AG20443 (cell line): Measurements from ENCODE around the gene IGSF21.

Source experiments
- DNase-seq: peaks from one replicate; pipeline ENCODE4 v3.0.0; 2012; ENCODE audit warnings: low spot score, mixed read lengths

The IGSF21 gene

GRCh38 chr1:18422076-18422777, 314.6 kb downstream of the IGSF21 start:
- no peak for DNase-seq

DNA sequence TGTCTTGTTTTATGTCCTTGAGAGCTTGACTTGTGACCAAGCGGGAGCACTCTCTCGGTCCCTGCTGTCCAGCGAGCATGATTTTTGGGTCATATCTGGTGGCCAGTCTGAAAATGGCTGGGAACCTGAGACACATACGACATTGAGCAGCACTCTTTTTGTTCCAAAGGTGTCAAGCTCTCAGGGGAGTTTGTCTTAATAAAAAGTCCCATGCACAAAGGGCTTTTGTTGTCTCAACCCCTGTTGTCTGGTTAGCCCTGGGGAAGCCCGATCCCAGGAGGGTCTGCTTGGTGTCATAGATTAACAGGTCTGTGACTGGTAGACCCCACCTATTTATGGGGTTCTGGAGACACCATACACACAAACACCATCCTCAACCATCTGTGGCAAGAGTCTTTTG, 315.4 kb downstream of the IGSF21 start:
- DNase-seq = no peak

DNA sequence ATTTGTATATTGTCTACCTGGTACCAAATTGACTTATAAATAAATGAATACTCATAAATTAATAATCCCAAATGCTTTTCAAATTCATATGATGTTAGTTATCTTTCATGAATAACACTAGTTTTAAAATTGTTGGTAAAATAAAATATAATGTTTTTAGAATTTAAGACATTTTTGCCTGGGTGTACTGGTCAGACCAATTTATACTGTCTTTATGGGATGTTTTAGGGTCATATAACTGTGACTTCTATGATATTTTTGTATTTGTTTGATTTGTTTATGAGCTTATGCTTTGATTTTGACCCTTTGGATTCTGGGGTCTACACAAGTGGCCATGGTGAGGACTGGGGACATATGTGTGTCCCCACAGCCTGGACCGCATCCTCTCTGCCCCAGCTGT, 319.0 kb downstream of the IGSF21 start:
- DNase-seq = no peak
